HG02943 (cell line): ENCODE measurements around the gene MYO16.

Experiments
- ATAC-seq: cut with Tn5 transposase; IDR thresholded peaks from one replicate; pipeline ENCODE4 v1.9.1; 2021; ENCODE audit warnings: mild to moderate bottlenecking, low read depth, moderate library complexity; ENCODE audit not compliant: unreplicated experiment

Gene MYO16

GRCh38 chr13:108786456-108787200 is 157.2 kb downstream of the MYO16 start:
- ATAC-seq, result no peak

- ATAC-seq, result no peak
These were observed 158.4 kb downstream of the MYO16 start for GRCh38 chr13:108787700-108788414.

GRCh38 chr13:108789476-108789875 is 160.1 kb downstream of the MYO16 start:
- no peak for ATAC-seq

DNA sequence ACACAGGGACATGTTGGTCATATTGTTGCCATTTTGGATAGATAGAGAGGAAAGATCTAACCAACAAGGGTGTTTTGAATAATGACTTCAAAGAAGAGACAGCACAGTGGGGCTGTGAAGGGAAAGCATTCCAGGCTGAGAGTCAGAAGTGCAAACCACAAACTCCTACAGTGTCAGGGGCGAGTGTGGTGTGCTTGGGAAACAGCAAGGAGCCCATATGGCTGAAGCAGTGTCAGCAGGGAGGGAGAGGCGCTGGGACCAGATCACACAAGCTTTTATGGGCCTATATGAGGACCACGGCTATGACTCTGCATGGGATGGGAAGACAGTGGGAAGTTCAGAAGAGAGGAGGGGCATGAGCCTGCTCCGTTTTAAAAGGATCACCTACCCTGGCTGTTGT is 166.4 kb downstream of the MYO16 start:
- no peak for ATAC-seq

GRCh38 chr13:108797354-108797753 is 167.9 kb downstream of the MYO16 start:
- no peak for ATAC-seq

GRCh38 chr13:108807841-108808240 is 178.4 kb downstream of the MYO16 start:
- no peak for ATAC-seq

- ATAC-seq, result no peak
These were observed 182.8 kb downstream of the MYO16 start for GRCh38 chr13:108812165-108812564.

DNA sequence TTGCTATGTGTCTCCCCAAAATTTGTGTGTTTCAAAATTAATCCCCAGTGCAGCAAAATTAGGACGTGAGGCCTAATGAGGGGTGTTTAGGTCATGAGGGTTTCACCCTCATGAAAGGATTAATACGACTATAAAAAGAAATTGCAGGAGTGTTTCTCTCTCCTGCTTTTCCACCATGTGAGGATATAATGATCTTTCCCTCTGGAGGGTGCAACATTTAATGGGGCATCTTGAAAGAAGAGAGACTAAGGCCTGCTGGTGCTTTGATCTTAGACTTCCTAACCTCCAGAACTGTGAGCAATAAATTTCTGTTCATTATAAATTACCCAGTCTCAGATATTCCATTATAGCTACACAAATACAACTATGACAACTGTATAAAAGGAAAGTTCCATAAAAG is 183.2 kb downstream of the MYO16 start:
- ATAC-seq, result no peak

GRCh38 chr13:108813587-108814170 is 184.3 kb downstream of the MYO16 start:
- ATAC-seq, result no peak

GRCh38 chr13:108816375-108816774 is 187.0 kb downstream of the MYO16 start:
- ATAC-seq, result no peak

DNA sequence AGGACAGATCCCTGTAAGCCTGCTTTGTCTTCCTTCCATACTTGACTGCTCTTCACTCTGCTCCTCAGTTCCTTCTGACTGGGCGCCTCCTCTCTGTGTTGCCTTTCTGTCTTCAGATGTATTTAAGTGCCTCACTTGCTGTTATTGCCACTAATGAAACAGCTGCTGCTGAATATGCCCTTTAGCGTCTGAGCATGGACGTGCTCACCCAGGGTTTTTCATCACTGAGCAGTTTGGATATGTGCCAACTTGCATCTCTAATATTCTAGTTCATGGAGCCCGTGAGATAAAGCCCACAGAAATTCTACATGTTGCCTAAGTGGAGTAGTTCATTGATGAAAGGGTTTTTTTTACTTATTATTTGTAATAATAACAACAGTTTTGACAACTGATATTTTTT is 198.2 kb downstream of the MYO16 start:
- ATAC-seq, result no peak

GRCh38 chr13:108828086-108828815 is 198.8 kb downstream of the MYO16 start:
- no peak for ATAC-seq

DNA sequence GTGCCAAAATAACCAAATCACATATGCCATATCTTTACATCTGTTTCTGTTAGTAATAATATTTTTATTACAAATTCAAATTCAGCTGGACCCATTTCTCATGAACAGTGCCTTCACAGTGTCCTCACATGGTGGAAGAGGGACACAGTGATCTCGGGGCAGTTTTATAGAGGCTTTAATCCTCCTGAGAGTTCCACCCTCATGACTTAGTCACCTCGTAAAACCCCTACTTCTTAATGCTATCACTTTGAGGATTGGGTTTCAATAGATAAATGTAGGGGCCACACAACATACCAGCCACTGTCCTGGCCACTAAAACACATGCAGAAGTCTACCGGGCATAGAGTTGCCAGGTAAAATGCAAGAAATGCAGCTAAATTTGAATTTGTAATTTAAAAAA is 201.5 kb downstream of the MYO16 start:
- ATAC-seq, result no peak

GRCh38 chr13:108833531-108833930 is 204.1 kb downstream of the MYO16 start:
- ATAC-seq, result no peak

DNA sequence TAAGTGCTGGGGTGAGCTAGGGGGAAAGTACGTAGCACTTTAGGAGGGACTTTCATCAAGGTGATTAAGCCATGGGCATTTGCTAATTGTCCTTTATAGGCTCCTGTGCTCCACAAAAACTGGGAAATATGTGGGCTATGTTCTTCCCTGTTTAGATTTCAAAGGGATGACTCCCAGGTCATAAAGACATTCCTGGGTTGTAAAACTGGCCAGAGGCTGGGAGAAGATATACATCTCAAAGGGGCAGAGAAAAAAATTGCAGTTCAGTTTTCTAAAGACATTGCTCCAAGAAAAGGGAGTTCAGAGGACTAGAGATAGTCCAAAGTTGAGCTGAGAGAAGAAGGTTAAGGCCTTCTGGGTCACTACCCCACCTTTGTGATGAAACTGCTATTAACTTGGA is 204.8 kb downstream of the MYO16 start:
- no peak for ATAC-seq

GRCh38 chr13:108835083-108835482 is 205.7 kb downstream of the MYO16 start:
- no peak for ATAC-seq

- no peak for ATAC-seq
These were observed 221.3 kb downstream of the MYO16 start for GRCh38 chr13:108850691-108851090.

DNA sequence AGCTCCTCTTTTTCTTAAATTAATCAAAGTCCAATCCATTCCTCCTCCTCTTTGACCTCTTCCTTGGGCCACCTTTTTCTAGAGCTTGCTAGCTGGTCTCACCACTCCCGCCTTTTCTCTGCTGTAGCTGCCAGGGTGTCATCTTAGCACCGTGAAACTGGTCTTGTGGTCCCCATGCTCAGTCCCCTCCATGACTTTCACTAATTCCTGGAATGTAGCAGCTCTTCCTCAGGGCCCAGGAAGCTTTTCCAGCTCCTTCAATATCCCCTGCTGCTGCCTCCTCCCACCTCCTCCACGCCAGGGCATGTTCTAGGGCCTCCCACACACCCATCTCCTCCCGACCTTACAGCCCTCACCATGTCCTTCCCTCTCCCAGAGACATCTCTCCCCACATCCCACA is 222.2 kb downstream of the MYO16 start:
- ATAC-seq, result no peak

- no peak for ATAC-seq
These were observed 223.6 kb downstream of the MYO16 start for GRCh38 chr13:108853031-108853430.

DNA sequence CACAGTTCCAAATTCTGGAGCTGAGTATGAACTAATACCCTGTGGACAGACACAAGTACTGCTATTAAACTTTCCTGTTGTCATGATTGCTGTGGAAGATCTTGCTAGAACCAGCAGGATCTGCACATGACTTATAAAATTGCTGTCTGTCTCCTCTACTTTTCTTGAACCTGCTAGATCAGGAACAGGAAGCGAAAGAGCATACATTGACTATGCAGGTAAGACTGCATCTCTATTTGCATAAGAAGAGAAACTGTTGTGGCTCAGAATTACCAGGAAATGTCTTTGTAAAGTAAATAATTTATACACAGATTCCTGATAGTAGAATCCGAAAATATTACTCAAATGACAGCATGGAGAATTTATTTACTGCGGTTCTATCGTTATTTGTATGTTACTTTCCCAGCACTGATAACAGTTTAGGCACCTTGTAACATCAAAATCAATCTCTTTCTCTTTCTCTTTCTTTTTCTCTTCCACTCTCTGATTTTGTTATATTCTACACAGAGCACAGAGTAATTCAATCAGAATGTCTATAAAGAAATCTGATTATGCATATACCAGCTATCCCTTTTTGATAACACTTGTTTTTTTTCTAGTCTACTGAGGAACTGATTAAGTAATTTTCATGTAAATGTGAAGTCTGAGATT is 226.5 kb downstream of the MYO16 start:
- peak; percentile 87 for ATAC-seq

- no peak for ATAC-seq
These were observed 229.3 kb downstream of the MYO16 start for GRCh38 chr13:108858676-108859075.
